ENCODE data around the gene PLOD3. TPM values are rescaled to one million over a fixed set of nuclear protein-coding genes. Genes with fewer than 3 reads are reported as not detected.
"Not testable (repeated sequence)": the region's sequence is repeated elsewhere in the genome, so short reads cannot be mapped to it uniquely, and the experiment has no call there.

PLOD3 gene
- total RNA-seq, 6 donors from 2014 or later: 38.2 to 104 (median 66.2) TPM

GRCh38 chr7:101205901-101206664 lies 11.3 kb downstream of the PLOD3 start:
- DNase-seq: peak in 1 of 2 donors; percentile 58
- peaks cover 0 to 17% (median 11%) of the 10 kb centered on the region in 4 donors for H3K27me3 ChIP-seq
- no peak overlapping the region for H3K4me3 ChIP-seq
- peak in 1 of 2 donors; percentile 24 for ATAC-seq (ENCODE audit: low FRiP score in 2 of 2)
- peaks cover 5 to 53% (median 38%) of the 10 kb centered on the region in 4 donors for H3K36me3 ChIP-seq
- TF ChIP-seq POLR2AphosphoS5 (IDR thresholded peaks at IDR 0.05): no peak
- TF ChIP-seq EP300 (IDR thresholded peaks at IDR 0.05): no peak
- no peak for TF ChIP-seq POLR2A (IDR thresholded peaks at IDR 0.05)
- TF ChIP-seq CTCF (IDR thresholded peaks at IDR 0.05): no peak
- H3K27ac ChIP-seq: no peak overlapping the region
- H3K9me3 ChIP-seq: no peaks in the 10 kb centered on the region
- H3K4me1 ChIP-seq: peaks cover 0 to 12% (median 9%) of the 10 kb centered on the region in 4 donors
- WGBS, 2 donors: 86% methylated on average over 30 to 32 of the region's 32 CpGs

GRCh38 chr7:101203740-101204738 lies 13.3 kb downstream of the PLOD3 start:
- DNase-seq; H3K27ac ChIP-seq; H3K9me3 ChIP-seq; ATAC-seq (ENCODE audit: low FRiP score in 2 of 2); H3K4me3 ChIP-seq: not testable (repeated sequence)
- Histone ChIP-seq H3K36me3 (peaks cover 0 to 32% (median 21%) of the 10 kb centered on the region in 4 donors), H3K27me3 (peaks cover 0 to 23% (median 14%) of the 10 kb centered on the region in 4 donors), H3K4me1 (peaks cover 0 to 12% (median 9%) of the 10 kb centered on the region in 4 donors)
- 60 to 61% methylated on average over 11 to 22 of the region's 22 CpGs for WGBS, 2 donors

GRCh38 chr7:101202603-101202918 lies 14.8 kb downstream of the PLOD3 start:
- Histone ChIP-seq H3K27ac (no peak overlapping the region), H3K27me3 (peaks cover 0 to 26% (median 14%) of the 10 kb centered on the region in 4 donors), H3K9me3 (no peaks in the 10 kb centered on the region), H3K36me3 (peaks cover 0 to 17% (median 9%) of the 10 kb centered on the region in 4 donors), H3K4me3 (no peak overlapping the region), H3K4me1 (peaks cover 0 to 12% (median 9%) of the 10 kb centered on the region in 4 donors)
- ATAC-seq (ENCODE audit: low FRiP score in 2 of 2): no peak
- WGBS, 2 donors: 84 to 86% methylated on average over 5 of the region's 5 CpGs
- TF ChIP-seq POLR2A (IDR thresholded peaks at IDR 0.05) (no peak), EP300 (IDR thresholded peaks at IDR 0.05) (no peak), CTCF (IDR thresholded peaks at IDR 0.05) (no peak), POLR2AphosphoS5 (IDR thresholded peaks at IDR 0.05) (no peak)
- DNase-seq: no peak

GRCh38 chr7:101201695-101202602 lies 15.4 kb downstream of the PLOD3 start:
- Histone ChIP-seq H3K36me3 (peaks cover 0 to 11% (median 6%) of the 10 kb centered on the region in 4 donors), H3K27ac (no peak overlapping the region), H3K9me3 (no peaks in the 10 kb centered on the region), H3K4me1 (peaks cover 0 to 12% (median 9%) of the 10 kb centered on the region in 4 donors), H3K27me3 (peaks cover 0 to 26% (median 14%) of the 10 kb centered on the region in 4 donors), H3K4me3 (peak overlapping the region in 2 of 4 donors; percentile 17 to 20)
- TF ChIP-seq POLR2A (IDR thresholded peaks at IDR 0.05) (no peak), EP300 (IDR thresholded peaks at IDR 0.05) (no peak), CTCF (IDR thresholded peaks at IDR 0.05) (no peak), POLR2AphosphoS5 (IDR thresholded peaks at IDR 0.05) (no peak)
- DNase-seq: peak in 1 of 2 donors; percentile 85
- 14 to 16% methylated on average over 21 to 53 of the region's 75 CpGs for WGBS, 2 donors
- ATAC-seq (ENCODE audit: low FRiP score in 2 of 2): peak in 1 of 2 donors; percentile 18
